Breast epithelium (tissue), 3 donors: ENCODE data around the gene PTRH2.

ENCODE experiments used
- POLR2A ChIP-seq: fragments of 450-650 bp; IDR thresholded peaks from one replicate; pipeline ENCODE4 v1.6.1; 2016; ENCODE audit warnings: antibody characterized with exemption, mild to moderate bottlenecking, moderate library complexity
- POLR2AphosphoS5 ChIP-seq, 3 donors: sonication (generic); formaldehyde crosslinking; IDR thresholded peaks; one replicate each; pipeline ENCODE4 v1.6.1; 2017; ENCODE audit warnings: antibody characterized with exemption in 3 of 3
- TF ChIP-seq, protein P1 (sequence below), 3 donors: fragments of 450-650 bp; IDR thresholded peaks; one replicate each; pipeline ENCODE4 v1.5.1; 2016 to 2017; ENCODE audit warnings: antibody characterized with exemption in 3 of 3, mild to moderate bottlenecking in 3 of 3, moderate library complexity in 3 of 3

DNA sequence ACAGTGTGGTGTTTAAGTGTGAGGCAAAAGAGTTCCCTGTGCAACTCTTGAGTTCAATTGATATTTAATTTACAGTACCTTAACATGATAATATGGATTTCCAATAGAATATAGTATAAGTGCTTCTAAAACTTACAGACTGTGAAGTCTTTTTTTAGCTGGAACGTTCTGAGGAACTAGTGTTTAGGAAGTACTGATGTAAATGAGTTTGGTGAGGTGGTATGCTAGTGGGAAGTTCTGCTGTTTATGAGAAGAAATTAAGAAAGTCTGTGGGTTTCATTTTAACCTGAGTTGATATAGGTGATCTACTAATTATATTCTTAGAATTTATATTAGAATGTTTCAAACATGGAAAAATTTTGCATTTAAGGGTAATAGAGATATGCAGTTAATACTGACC lies 32.0 kb downstream of the PTRH2 start:
- no peak for TF ChIP-seq POLR2AphosphoS5 (IDR thresholded peaks at IDR 0.05)
- TF ChIP-seq, protein P1, sequence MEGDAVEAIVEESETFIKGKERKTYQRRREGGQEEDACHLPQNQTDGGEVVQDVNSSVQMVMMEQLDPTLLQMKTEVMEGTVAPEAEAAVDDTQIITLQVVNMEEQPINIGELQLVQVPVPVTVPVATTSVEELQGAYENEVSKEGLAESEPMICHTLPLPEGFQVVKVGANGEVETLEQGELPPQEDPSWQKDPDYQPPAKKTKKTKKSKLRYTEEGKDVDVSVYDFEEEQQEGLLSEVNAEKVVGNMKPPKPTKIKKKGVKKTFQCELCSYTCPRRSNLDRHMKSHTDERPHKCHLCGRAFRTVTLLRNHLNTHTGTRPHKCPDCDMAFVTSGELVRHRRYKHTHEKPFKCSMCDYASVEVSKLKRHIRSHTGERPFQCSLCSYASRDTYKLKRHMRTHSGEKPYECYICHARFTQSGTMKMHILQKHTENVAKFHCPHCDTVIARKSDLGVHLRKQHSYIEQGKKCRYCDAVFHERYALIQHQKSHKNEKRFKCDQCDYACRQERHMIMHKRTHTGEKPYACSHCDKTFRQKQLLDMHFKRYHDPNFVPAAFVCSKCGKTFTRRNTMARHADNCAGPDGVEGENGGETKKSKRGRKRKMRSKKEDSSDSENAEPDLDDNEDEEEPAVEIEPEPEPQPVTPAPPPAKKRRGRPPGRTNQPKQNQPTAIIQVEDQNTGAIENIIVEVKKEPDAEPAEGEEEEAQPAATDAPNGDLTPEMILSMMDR (IDR thresholded peaks at IDR 0.05): no peak
- TF ChIP-seq POLR2A: no peak
